Measurements from ENCODE around the gene CHST11. TPM values are rescaled to one million over a fixed set of nuclear protein-coding genes. Genes with fewer than 3 reads are reported as not detected.

The CHST11 gene
- total and polyA plus RNA-seq, 2 of the 4 experiments (the other 2 are of a cell fraction): 1.4 to 2.7 TPM

DNA sequence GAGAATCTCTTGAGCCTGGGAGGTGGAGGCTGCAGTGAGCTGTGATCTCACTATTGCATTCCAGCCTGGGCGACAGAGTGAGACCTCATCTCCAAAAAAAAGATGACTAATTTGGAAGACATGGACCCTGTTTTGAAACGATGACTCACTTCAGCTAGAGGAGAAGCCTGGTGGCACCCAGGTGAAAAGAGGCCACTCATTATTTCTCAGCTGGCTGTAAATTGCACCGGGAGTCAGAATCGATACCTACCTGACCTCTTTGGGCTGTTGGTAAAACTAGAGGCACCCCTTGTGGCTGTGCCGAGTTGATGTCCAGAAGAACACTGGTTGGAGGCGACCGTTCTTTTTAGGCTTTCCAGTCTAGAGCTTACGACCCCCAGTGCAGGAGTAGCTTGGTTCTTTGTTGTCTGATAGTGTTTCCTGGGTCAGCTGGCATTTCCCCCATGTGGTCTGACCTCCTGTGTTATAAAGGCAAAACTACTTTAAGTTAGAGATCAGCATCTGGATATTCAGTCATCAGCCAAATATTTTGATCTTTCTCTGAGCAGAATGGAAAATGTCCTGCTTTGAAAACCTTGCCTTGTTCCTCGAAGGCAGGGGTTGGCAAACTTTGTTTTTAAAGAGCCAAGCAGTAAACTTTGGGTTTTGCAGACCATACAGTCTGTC lies 93.2 kb downstream of the CHST11 start:
- CTCF ChIA-PET: no interaction called here
- Histone ChIP-seq H3K36me3 (ENCODE audit: control insufficient read depth, insufficient read depth, low read length) (no peaks in the 10 kb centered on the region), H3K27me3 (ENCODE audit: control insufficient read depth, insufficient read depth, low read length) (peaks cover 12% of the 10 kb centered on the region), H2AK9ac (replicated peaks; ENCODE audit: low read depth, low read length, poor library complexity) (no peak overlapping the region), H3K4me1 (ENCODE audit: control insufficient read depth, insufficient read depth, low read length) (no peaks in the 10 kb centered on the region), H3K79me1 (ENCODE audit: low read depth in 1 of 2, low read length in 2 of 2) (no peaks in the 10 kb centered on the region), H4K5ac (ENCODE audit: low read depth, low read length) (no peak overlapping the region), H3K9me3 (ENCODE audit: control insufficient read depth, insufficient read depth, low read length) (peaks cover 9% of the 10 kb centered on the region), H3K9ac (ENCODE audit: low read depth, low read length) (no peak overlapping the region), H2BK20ac (ENCODE audit: low read depth, low read length) (no peak overlapping the region; the same call in 1 of the 2 replicates), H4K20me1 (ENCODE audit: insufficient read depth, low read length) (no peaks in the 10 kb centered on the region), H3K4me2 (ENCODE audit: low read depth, low read length) (no peak overlapping the region), H2BK15ac (ENCODE audit: low read depth, low read length) (no peak overlapping the region), H2BK5ac (ENCODE audit: low read depth, low read length, poor library complexity, severe bottlenecking) (no peak overlapping the region), H3K18ac (ENCODE audit: low read depth, low read length) (no peak overlapping the region), H3K56ac (ENCODE audit: extremely low read depth, insufficient read depth, low read length) (no peak overlapping the region), H3K4ac (ENCODE audit: low read depth, low read length) (no peak overlapping the region), H2AK5ac (ENCODE audit: low read depth, low read length) (no peak overlapping the region), H3K14ac (replicated peaks; ENCODE audit: low read depth, low read length) (no peak overlapping the region), H3K9me1 (ENCODE audit: insufficient read depth, low read length) (no peaks in the 10 kb centered on the region), H3K27ac (ENCODE audit: insufficient read depth, low read length) (no peak overlapping the region), H4K91ac (ENCODE audit: insufficient read depth, low read depth, low read length) (no peak overlapping the region), H2BK120ac (ENCODE audit: low read depth, low read length) (no peak overlapping the region), H3K4me3 (ENCODE audit: insufficient read depth, low read depth, low read length) (no peak overlapping the region), H4K8ac (ENCODE audit: low read depth in 2 of 2, low read length in 2 of 2) (no peak overlapping the region), H2AFZ (replicated peaks; ENCODE audit: low read length, poor library complexity) (peak overlapping the region; percentile 35), H3K23ac (ENCODE audit: low read depth, low read length) (no peak overlapping the region)
- dilution Hi-C loops (cut with HindIII; ENCODE audit: low sequenced_read_pairs, unreplicated experiment): no loop called here
- no CpG with 5 or more reads among the region's 9 CpGs for WGBS, 2 experiments (ENCODE audit: extremely low coverage in 2 of 2, insufficient read length in 1 of 2)
- POLR2A ChIA-PET (ENCODE audit: unreplicated experiment): no interaction called here
- intact Hi-C loops (cut with micrococcal nuclease): loop anchor here (2.0 kb wide), 1 partner anchor 41 kb away; no protein-coding TSS in a partner anchor
- DNase-seq (peak; percentile 29), ATAC-seq (ENCODE audit: low read depth) (no peak)
- TF ChIP-seq, protein P1, sequence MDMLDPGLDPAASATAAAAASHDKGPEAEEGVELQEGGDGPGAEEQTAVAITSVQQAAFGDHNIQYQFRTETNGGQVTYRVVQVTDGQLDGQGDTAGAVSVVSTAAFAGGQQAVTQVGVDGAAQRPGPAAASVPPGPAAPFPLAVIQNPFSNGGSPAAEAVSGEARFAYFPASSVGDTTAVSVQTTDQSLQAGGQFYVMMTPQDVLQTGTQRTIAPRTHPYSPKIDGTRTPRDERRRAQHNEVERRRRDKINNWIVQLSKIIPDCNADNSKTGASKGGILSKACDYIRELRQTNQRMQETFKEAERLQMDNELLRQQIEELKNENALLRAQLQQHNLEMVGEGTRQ (IDR thresholded peaks at IDR 0.05; ENCODE audit: low read depth, low read length): no peak
- TF ChIP-seq NFE2L2 (IDR thresholded peaks at IDR 0.05; ENCODE audit: low read depth, low read length) (no peak), SMC3 (IDR thresholded peaks at IDR 0.05; ENCODE audit: low read depth, low read length) (no peak), RFX5 (IDR thresholded peaks at IDR 0.05; ENCODE audit: low read depth, low read length) (no peak), RAD21 (IDR thresholded peaks at IDR 0.05; ENCODE audit: low read length) (no peak), POLR2A (IDR thresholded peaks at IDR 0.05; ENCODE audit: low read depth, low read length) (no peak), MXI1 (IDR thresholded peaks at IDR 0.05; ENCODE audit: borderline replicate concordance, low read depth, low read length) (no peak)
- TF ChIP-seq, protein P2, sequence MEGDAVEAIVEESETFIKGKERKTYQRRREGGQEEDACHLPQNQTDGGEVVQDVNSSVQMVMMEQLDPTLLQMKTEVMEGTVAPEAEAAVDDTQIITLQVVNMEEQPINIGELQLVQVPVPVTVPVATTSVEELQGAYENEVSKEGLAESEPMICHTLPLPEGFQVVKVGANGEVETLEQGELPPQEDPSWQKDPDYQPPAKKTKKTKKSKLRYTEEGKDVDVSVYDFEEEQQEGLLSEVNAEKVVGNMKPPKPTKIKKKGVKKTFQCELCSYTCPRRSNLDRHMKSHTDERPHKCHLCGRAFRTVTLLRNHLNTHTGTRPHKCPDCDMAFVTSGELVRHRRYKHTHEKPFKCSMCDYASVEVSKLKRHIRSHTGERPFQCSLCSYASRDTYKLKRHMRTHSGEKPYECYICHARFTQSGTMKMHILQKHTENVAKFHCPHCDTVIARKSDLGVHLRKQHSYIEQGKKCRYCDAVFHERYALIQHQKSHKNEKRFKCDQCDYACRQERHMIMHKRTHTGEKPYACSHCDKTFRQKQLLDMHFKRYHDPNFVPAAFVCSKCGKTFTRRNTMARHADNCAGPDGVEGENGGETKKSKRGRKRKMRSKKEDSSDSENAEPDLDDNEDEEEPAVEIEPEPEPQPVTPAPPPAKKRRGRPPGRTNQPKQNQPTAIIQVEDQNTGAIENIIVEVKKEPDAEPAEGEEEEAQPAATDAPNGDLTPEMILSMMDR (conservative IDR thresholded peaks at IDR 0.05; ENCODE audit: low read depth, low read length): no peak
- TF ChIP-seq, protein P3, sequence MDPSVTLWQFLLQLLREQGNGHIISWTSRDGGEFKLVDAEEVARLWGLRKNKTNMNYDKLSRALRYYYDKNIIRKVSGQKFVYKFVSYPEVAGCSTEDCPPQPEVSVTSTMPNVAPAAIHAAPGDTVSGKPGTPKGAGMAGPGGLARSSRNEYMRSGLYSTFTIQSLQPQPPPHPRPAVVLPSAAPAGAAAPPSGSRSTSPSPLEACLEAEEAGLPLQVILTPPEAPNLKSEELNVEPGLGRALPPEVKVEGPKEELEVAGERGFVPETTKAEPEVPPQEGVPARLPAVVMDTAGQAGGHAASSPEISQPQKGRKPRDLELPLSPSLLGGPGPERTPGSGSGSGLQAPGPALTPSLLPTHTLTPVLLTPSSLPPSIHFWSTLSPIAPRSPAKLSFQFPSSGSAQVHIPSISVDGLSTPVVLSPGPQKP (IDR thresholded peaks at IDR 0.05; ENCODE audit: borderline replicate concordance, low read depth, low read length): no peak
- in situ Hi-C loops (cut with MboI; ENCODE audit: low sequenced_read_pairs): no loop called here
- no TSS peak for BruUV-seq (replicated peaks)
